Fibroblast of villous mesenchyme (primary cell): ENCODE measurements around the gene ZDHHC8. TPM values are rescaled to one million over a fixed set of nuclear protein-coding genes. Genes with fewer than 3 reads are reported as not detected.

Source experiments
- DNase-seq: peaks from one replicate; pipeline ENCODE4 v3.0.0-alpha.2; 2010; ENCODE audit warnings: low read depth
- H3K4me3 ChIP-seq: 2 replicates; pipeline ENCODE4 v1.5.1; 2011; ENCODE audit warnings: low read depth, mild to moderate bottlenecking, low read length
- CTCF ChIP-seq: IDR thresholded peaks from 2 replicates; pipeline ENCODE4 v1.5.1; 2012; ENCODE audit warnings: low read depth, mild to moderate bottlenecking, low read length; ENCODE audit not compliant: insufficient read depth
- total RNA-seq: library from RNA; depleted of rRNA; stranded (reverse); fragments of >200 nt; gene quantifications from 2 replicates; pipeline ENCODE4 v1.2.3, GENCODE V29; 2012

The ZDHHC8 gene
- total RNA-seq, 1 donor, result 10.8 TPM

DNA sequence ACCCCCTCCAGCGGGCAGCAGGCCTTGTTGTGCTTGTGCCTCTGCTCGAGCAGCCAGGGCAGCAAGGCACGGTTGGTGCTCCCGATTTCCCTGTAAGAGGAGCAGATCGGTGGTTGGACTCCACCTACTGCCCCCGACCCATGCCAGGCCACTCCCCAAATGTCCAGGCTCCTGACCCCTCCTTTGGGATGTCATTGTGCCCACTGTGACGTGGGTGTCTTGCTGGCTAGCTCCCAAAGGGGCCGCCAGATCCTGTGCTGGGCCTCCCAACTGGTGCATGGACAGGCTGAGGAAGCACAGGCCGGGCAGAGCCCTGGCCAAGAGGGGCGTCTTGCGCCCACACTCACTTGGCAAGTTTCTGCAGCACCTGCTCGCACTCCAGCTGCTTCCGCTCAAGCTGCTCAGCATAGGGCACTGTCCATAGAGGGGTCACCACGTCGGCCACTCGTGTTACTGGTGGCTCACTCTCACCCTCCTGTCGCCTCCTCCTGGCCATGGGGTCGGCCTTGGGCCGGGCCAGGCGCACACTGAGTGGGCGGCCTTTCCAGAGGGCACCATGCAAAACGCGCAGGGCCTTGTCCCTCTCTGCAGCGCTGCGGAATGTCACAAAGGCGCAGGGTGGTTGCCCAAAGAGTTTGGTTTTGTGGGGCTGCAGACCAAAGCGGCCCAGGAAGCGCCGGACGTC, 15.8 kb upstream of the ZDHHC8 start, which contains the start of gene RANBP1:
RANBP1 (plus strand) TSS at position 414 of the 685 bp plus-strand sequence; CDS start at position 495, 81 bp downstream.
- peak within 1 kb of the TSS; percentile 98 for H3K4me3 ChIP-seq
- DNase-seq, result no peak
- TF ChIP-seq CTCF, result no peak

DNA sequence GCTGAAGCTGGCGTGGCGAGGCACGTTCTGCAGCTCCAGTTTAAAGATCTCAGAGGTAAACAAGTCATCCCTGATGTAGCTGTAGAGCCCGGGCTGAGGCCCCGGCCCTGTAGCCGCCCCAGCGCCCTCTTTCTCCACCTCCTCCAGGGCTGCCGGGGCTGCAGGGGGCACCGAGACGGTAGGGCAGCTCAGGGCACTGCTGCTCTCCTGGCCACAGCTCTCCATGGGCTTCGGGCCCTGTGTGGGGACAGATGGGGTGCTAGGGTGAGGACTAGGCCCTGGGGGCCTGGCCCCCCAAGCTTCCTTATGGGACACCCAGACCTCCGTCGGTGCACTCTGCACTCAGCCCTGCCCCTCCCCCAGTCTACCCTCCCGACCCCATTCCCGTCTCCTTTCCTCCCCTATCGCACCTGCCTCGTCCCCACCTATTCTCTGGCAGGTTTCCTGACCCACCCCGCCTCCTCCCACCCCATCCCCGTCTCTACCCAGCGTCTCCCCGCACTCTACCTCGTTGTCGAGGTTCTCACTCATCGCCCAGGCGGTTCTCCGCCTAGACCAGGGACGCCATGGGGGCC, 15.1 kb upstream of the ZDHHC8 start:
- H3K4me3 ChIP-seq, result peak overlapping the region; percentile 98
- DNase-seq, result no peak
- no peak for TF ChIP-seq CTCF

GRCh38 chr22:20116951-20117632, 14.5 kb upstream of the ZDHHC8 start, which contains the start of gene TRMT2A:
Gene TRMT2A (minus strand): TSS chr22:20117226. CDS start chr22:20116906, 320 bp downstream.
- peak; percentile 99 for DNase-seq
- peak; percentile 6 for TF ChIP-seq CTCF
- peak within 1 kb of the TSS; percentile 98 for H3K4me3 ChIP-seq

- DNase-seq, result peak; percentile 31
- H3K4me3 ChIP-seq, result peak overlapping the region; percentile 79
- TF ChIP-seq CTCF, result no peak
These were observed 13.8 kb upstream of the ZDHHC8 start for GRCh38 chr22:20117633-20118299.

GRCh38 chr22:20118300-20119020, 13.1 kb upstream of the ZDHHC8 start:
- DNase-seq, result no peak
- TF ChIP-seq CTCF, result no peak
- H3K4me3 ChIP-seq, result peak overlapping the region; percentile 79

DNA sequence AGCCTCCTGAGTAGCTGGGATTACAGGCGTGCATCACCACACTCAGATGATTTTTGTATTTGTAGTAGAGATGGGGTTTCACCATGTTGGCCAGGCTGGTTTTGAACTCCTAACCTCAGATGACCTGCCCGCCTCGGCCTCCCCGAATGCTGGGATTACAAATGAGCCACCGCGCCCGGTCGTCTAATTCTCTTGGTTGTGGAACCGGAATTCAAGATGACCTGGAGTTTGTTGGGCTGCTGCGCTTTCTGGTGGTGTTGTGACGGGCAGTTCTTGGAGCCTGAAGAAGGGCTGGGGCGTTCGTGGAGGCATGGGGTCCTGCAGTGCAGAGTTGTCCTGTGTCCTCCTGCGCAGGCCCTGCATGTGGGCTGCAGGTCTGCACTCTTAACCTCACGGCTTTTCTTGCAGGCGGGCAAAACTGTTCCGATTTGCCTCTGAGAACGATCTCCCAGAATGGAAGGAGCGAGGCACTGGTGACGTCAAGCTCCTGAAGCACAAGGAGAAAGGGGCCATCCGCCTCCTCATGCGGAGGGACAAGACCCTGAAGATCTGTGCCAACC, 9.7 kb upstream of the ZDHHC8 start:
- H3K4me3 ChIP-seq, result no peak overlapping the region
- TF ChIP-seq CTCF, result no peak
- no peak for DNase-seq
